GM12878 (cell line): ENCODE results near the gene ADGRE2. TPM values are rescaled to one million over a fixed set of nuclear protein-coding genes. Genes with fewer than 3 reads are reported as not detected.

ENCODE experiments used
- EGR1 ChIP-seq, 2 experiments: IDR thresholded peaks; 1 replicate in 1 of 2; 2 replicates in 1 of 2; pipeline ENCODE4 v1.6.1; 2011 to 2012; ENCODE audit warnings: low read depth in 2 of 2, low read length in 2 of 2, borderline replicate concordance in 1 of 2, mild to moderate bottlenecking in 1 of 2, moderate library complexity in 1 of 2
- FOXK2 ChIP-seq: fragments of 450-650 bp; IDR thresholded peaks from 2 replicates; pipeline ENCODE4 v1.6.1; 2017; ENCODE audit warnings: mild to moderate bottlenecking, moderate library complexity
- LARP7 ChIP-seq: fragments of 450-650 bp; IDR thresholded peaks from 2 replicates; pipeline ENCODE4 v1.6.1; 2017; ENCODE audit warnings: mild to moderate bottlenecking
- POU2F2 ChIP-seq: IDR thresholded peaks from 3 replicates; pipeline ENCODE4 v1.6.1; 2011; ENCODE audit warnings: low read depth, mild to moderate bottlenecking, low read length, borderline replicate concordance
- RUNX3 ChIP-seq: IDR thresholded peaks from 2 replicates; pipeline ENCODE4 v1.6.1; 2012; ENCODE audit warnings: low read length, inconsistent platforms
- TCF12 ChIP-seq: IDR thresholded peaks from 2 replicates; pipeline ENCODE4 v1.6.1; 2011; ENCODE audit warnings: low read depth, mild to moderate bottlenecking, low read length
- polyA plus RNA-seq, 11 experiments: library from polyadenylated mRNA; depleted of rRNA in 4 of 11; unstranded in 6 of 11; stranded (reverse) in 5 of 11; fragments of >200 nt; fragmentation: Nextera tagmentation in 4 of 11; fragmentation: Illumina TruSeq in 1 of 11; extraction: Ambion mirVana in 4 of 11; extraction: Trizol in 1 of 11; gene quantifications; 1 replicate in 1 of 11; 2 replicates in 10 of 11; pipeline versions ENCODE4 v1.2.1 to v1.2.3, GENCODE V29; 2011 to 2016; ENCODE audit warnings: inconsistent platforms in 2 of 11, missing spikeins in 2 of 11, low read depth in 1 of 11
- total RNA-seq, 4 experiments: library from RNA; depleted of rRNA in 3 of 4; stranded (reverse); fragments of >200 nt in 3 of 4; fragmentation: Illumina TruSeq in 1 of 4; extraction: Trizol in 1 of 4; gene quantifications; 2 replicates each; pipeline versions ENCODE4 v1.2.1 to v1.2.3, GENCODE V29; 2013 to 2021
- TF ChIP-seq, protein P1 (sequence below): fragments of 150-350 bp; IDR thresholded peaks from 2 replicates; pipeline ENCODE4 v1.6.1; 2016; ENCODE audit warnings: low read depth, low read length
- TF ChIP-seq, protein P2 (sequence below): fragments of 450-650 bp; formaldehyde crosslinking; IDR thresholded peaks from 2 replicates; pipeline ENCODE4 v1.4.0; 2020; ENCODE audit warnings: mild to moderate bottlenecking, moderate library complexity
- TF ChIP-seq, protein P3 (sequence below): fragments of 450-650 bp; IDR thresholded peaks from 2 replicates; pipeline ENCODE4 v1.6.1; 2016; ENCODE audit warnings: mild to moderate bottlenecking, moderate library complexity, borderline replicate concordance
- TF ChIP-seq, protein P4 (sequence below): fragments of 450-650 bp; IDR thresholded peaks from 2 replicates; pipeline ENCODE4 v1.6.1; 2017; ENCODE audit warnings: borderline replicate concordance
- TF ChIP-seq, protein P5 (sequence below): fragments of 450-650 bp; IDR thresholded peaks from 2 replicates; pipeline ENCODE4 v1.6.1; 2018; ENCODE audit warnings: borderline replicate concordance, mild to moderate bottlenecking; ENCODE audit not compliant: partially characterized antibody

Gene ADGRE2
- total and polyA plus RNA-seq, 10 of the 15 experiments (the other 5 are each of a cell fraction or from before 2014, with no cell fraction given): 0.15 to 12.7 (median 4.6) TPM

DNA sequence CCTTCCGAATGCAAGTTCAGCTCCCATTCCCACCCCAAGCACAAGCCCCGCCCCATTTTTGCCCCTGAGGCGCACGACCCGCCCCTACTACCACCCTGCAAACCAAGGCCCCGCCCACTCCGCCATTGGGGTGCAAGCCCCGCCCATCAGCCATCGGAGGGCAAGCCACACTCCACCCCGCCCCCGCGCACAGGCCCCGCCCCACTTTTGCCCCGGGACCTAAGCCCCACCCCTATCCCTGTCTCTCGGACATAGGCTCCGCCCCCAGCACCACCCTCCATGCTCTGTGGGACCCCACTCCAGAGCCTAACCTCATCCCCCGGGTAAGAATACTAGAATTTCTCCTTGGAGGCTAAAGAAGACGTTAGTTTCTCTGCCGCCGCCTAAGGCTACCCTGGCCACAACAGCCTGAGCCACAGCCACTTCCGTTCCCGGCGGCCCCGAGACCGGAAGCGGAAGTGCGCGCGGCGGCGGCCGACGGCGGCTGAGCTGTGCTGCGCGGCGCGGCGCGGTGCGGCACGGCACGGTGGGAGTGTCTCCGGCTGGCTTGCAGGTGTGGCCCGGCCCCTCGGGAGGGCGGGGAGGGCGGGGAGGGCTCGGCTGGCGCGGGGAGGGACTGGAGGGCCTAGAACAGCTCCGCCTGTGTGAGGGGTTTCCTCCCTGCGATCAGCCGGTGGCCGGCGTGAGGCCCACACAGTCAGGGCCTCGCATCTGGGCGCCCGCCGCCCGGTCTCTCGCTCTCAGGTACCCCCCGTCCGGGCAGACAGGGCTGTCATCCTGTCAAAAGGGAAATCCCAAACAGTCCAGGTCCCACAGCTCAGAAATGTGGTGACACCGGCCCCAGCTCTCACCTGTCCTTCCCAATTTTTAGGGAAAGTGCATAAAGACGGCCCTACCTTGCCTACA is 88.5 kb downstream of the ADGRE2 start, which contains the start of gene ZNF333 (continued):
- TF ChIP-seq, protein P1, sequence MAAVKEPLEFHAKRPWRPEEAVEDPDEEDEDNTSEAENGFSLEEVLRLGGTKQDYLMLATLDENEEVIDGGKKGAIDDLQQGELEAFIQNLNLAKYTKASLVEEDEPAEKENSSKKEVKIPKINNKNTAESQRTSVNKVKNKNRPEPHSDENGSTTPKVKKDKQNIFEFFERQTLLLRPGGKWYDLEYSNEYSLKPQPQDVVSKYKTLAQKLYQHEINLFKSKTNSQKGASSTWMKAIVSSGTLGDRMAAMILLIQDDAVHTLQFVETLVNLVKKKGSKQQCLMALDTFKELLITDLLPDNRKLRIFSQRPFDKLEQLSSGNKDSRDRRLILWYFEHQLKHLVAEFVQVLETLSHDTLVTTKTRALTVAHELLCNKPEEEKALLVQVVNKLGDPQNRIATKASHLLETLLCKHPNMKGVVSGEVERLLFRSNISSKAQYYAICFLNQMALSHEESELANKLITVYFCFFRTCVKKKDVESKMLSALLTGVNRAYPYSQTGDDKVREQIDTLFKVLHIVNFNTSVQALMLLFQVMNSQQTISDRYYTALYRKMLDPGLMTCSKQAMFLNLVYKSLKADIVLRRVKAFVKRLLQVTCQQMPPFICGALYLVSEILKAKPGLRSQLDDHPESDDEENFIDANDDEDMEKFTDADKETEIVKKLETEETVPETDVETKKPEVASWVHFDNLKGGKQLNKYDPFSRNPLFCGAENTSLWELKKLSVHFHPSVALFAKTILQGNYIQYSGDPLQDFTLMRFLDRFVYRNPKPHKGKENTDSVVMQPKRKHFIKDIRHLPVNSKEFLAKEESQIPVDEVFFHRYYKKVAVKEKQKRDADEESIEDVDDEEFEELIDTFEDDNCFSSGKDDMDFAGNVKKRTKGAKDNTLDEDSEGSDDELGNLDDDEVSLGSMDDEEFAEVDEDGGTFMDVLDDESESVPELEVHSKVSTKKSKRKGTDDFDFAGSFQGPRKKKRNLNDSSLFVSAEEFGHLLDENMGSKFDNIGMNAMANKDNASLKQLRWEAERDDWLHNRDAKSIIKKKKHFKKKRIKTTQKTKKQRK: no peak
- TF ChIP-seq, protein P2, sequence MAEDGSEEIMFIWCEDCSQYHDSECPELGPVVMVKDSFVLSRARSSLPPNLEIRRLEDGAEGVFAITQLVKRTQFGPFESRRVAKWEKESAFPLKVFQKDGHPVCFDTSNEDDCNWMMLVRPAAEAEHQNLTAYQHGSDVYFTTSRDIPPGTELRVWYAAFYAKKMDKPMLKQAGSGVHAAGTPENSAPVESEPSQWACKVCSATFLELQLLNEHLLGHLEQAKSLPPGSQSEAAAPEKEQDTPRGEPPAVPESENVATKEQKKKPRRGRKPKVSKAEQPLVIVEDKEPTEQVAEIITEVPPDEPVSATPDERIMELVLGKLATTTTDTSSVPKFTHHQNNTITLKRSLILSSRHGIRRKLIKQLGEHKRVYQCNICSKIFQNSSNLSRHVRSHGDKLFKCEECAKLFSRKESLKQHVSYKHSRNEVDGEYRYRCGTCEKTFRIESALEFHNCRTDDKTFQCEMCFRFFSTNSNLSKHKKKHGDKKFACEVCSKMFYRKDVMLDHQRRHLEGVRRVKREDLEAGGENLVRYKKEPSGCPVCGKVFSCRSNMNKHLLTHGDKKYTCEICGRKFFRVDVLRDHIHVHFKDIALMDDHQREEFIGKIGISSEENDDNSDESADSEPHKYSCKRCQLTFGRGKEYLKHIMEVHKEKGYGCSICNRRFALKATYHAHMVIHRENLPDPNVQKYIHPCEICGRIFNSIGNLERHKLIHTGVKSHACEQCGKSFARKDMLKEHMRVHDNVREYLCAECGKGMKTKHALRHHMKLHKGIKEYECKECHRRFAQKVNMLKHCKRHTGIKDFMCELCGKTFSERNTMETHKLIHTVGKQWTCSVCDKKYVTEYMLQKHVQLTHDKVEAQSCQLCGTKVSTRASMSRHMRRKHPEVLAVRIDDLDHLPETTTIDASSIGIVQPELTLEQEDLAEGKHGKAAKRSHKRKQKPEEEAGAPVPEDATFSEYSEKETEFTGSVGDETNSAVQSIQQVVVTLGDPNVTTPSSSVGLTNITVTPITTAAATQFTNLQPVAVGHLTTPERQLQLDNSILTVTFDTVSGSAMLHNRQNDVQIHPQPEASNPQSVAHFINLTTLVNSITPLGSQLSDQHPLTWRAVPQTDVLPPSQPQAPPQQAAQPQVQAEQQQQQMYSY (CRISPR knock-in tag): no peak
- TF ChIP-seq, protein P3, sequence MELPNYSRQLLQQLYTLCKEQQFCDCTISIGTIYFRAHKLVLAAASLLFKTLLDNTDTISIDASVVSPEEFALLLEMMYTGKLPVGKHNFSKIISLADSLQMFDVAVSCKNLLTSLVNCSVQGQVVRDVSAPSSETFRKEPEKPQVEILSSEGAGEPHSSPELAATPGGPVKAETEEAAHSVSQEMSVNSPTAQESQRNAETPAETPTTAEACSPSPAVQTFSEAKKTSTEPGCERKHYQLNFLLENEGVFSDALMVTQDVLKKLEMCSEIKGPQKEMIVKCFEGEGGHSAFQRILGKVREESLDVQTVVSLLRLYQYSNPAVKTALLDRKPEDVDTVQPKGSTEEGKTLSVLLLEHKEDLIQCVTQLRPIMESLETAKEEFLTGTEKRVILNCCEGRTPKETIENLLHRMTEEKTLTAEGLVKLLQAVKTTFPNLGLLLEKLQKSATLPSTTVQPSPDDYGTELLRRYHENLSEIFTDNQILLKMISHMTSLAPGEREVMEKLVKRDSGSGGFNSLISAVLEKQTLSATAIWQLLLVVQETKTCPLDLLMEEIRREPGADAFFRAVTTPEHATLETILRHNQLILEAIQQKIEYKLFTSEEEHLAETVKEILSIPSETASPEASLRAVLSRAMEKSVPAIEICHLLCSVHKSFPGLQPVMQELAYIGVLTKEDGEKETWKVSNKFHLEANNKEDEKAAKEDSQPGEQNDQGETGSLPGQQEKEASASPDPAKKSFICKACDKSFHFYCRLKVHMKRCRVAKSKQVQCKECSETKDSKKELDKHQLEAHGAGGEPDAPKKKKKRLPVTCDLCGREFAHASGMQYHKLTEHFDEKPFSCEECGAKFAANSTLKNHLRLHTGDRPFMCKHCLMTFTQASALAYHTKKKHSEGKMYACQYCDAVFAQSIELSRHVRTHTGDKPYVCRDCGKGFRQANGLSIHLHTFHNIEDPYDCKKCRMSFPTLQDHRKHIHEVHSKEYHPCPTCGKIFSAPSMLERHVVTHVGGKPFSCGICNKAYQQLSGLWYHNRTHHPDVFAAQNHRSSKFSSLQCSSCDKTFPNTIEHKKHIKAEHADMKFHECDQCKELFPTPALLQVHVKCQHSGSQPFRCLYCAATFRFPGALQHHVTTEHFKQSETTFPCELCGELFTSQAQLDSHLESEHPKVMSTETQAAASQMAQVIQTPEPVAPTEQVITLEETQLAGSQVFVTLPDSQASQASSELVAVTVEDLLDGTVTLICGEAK: peak; percentile 90
- TF ChIP-seq LARP7 (peak; percentile 66), EGR1 (IDR thresholded peaks at IDR 0.05; ENCODE audit: borderline replicate concordance in 1 of 2, low read depth in 2 of 2, low read length in 2 of 2) (peak; percentile 52 to 78), FOXK2 (no peak), RUNX3 (peak; percentile 70), POU2F2 (peak; percentile 67; the same call in 2 of the 3 replicates), TCF12 (0 out of 2 replicates have a peak, but pooled peaks have one; percentile 20)
- TF ChIP-seq, protein P4, sequence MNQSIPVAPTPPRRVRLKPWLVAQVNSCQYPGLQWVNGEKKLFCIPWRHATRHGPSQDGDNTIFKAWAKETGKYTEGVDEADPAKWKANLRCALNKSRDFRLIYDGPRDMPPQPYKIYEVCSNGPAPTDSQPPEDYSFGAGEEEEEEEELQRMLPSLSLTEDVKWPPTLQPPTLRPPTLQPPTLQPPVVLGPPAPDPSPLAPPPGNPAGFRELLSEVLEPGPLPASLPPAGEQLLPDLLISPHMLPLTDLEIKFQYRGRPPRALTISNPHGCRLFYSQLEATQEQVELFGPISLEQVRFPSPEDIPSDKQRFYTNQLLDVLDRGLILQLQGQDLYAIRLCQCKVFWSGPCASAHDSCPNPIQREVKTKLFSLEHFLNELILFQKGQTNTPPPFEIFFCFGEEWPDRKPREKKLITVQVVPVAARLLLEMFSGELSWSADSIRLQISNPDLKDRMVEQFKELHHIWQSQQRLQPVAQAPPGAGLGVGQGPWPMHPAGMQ: no peak
- TF ChIP-seq, protein P5, sequence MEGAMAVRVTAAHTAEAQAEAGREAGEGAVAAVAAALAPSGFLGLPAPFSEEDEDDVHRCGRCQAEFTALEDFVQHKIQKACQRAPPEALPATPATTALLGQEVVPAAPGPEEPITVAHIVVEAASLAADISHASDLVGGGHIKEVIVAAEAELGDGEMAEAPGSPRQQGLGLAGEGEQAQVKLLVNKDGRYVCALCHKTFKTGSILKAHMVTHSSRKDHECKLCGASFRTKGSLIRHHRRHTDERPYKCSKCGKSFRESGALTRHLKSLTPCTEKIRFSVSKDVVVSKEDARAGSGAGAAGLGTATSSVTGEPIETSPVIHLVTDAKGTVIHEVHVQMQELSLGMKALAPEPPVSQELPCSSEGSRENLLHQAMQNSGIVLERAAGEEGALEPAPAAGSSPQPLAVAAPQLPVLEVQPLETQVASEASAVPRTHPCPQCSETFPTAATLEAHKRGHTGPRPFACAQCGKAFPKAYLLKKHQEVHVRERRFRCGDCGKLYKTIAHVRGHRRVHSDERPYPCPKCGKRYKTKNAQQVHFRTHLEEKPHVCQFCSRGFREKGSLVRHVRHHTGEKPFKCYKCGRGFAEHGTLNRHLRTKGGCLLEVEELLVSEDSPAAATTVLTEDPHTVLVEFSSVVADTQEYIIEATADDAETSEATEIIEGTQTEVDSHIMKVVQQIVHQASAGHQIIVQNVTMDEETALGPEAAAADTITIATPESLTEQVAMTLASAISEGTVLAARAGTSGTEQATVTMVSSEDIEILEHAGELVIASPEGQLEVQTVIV: peak; percentile 71
